Epithelial cell of proximal tubule (primary cell): ENCODE measurements around the gene NXF1. TPM values are rescaled to one million over a fixed set of nuclear protein-coding genes. Genes with fewer than 3 reads are reported as not detected.
A peak's percentile ranks its signal among the peaks of the same experiment; 100 is the strongest.
"Not testable (repeated sequence)": the region's sequence is repeated elsewhere in the genome, so short reads cannot be mapped to it uniquely, and the experiment has no call there.

ENCODE experiments used
- DNase-seq: peaks from one replicate; pipeline ENCODE4 v3.0.0-alpha.2; 2011; ENCODE audit warnings: low read depth
- H3K4me3 ChIP-seq: 2 replicates; pipeline ENCODE4 v1.5.1; 2011; ENCODE audit warnings: low read depth, mild to moderate bottlenecking, low read length
- total RNA-seq: library from RNA; depleted of rRNA; stranded (reverse); fragments of >200 nt; gene quantifications from 2 replicates; pipeline ENCODE4 v1.2.3, GENCODE V29; 2015
- TF ChIP-seq, protein P1 (sequence below): conservative IDR thresholded peaks from 2 replicates; pipeline ENCODE4 v1.5.1; 2012; ENCODE audit warnings: low read depth, mild to moderate bottlenecking, low read length

Gene NXF1
- total RNA-seq, 1 donor from 2014 or later: 49.4 TPM

GRCh38 chr11:62757846-62758788 is 47.1 kb downstream of the NXF1 start:
- DNase-seq: no peak
- TF ChIP-seq, protein P1, sequence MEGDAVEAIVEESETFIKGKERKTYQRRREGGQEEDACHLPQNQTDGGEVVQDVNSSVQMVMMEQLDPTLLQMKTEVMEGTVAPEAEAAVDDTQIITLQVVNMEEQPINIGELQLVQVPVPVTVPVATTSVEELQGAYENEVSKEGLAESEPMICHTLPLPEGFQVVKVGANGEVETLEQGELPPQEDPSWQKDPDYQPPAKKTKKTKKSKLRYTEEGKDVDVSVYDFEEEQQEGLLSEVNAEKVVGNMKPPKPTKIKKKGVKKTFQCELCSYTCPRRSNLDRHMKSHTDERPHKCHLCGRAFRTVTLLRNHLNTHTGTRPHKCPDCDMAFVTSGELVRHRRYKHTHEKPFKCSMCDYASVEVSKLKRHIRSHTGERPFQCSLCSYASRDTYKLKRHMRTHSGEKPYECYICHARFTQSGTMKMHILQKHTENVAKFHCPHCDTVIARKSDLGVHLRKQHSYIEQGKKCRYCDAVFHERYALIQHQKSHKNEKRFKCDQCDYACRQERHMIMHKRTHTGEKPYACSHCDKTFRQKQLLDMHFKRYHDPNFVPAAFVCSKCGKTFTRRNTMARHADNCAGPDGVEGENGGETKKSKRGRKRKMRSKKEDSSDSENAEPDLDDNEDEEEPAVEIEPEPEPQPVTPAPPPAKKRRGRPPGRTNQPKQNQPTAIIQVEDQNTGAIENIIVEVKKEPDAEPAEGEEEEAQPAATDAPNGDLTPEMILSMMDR: no peak
- H3K4me3 ChIP-seq: no peak overlapping the region

DNA sequence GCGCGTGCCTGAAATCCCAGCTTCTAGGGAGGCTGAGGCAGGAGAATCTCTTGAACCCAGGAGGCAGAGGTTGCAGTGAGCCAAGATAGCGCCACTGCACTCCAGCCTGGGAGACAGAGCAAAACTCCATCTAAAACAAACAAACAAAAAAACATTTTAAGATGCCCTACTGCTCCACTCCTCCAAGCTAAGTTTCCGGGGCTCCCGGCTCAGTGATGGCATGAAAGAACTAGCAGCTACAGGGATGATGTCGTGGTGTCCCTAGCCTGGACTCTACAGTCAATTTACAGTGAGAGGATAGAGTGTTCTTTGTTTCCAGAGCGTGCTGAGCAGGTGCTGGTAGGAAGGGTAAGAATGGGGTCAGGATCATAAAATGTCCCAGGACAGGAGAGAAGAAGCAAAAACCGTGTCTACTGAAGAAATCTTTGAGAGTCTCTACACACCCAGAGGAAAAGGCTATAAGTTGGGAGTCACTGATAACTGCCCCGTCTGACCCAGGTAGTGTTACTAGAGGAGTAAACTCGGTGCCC is 50.1 kb downstream of the NXF1 start:
- TF ChIP-seq, protein P1: no peak
- no peak for DNase-seq
- no peak overlapping the region for H3K4me3 ChIP-seq

DNA sequence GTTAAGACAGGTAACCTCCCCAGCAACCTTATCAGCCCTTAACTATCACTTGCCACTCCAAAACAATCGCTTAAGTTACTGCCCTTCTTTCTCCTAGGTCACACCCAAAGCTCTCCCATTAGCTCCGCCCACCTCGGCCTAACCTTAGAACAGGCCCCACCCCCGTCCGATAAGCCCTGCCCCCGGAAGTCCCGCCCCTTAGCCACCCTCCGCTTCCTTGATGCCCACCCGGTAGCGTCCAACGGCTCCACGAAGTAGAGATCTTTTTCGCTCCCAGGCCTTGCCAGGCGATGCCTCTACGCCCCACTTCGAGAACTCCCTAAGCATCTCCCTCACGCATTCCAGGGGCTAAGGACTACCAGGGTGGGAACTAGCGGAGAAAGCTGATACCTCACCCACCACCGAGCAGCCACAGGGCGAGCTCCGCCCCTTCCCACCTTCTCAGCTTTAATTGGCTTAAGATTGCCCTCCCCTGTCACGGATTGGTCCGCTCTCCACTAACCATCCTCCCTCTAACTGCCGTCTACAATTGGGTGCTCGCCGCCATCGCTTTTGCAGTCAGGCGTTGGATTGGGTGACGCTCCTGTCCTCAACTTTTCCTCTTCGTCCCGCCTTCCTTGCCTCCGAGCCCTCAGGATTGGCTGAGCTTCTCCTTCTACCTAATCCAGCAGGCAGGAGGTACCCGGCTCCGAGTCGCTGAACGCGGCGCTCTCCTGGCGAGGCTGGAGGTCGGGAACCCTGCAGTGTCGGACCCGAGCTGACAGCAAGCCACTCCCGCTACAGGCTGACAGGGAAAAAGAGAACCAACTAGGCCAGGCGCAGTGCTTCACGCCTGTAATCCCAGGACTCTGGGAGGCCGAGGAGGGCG is 51.3 kb downstream of the NXF1 start, which contains the start of gene ZBTB3:
TSS of gene ZBTB3 (minus strand) at position 425 of the 868 bp plus-strand sequence. CDS start 496 bp downstream, outside the sequence.
- TF ChIP-seq, protein P1: no peak
- peak within 1 kb of the TSS; percentile 75 for H3K4me3 ChIP-seq
- DNase-seq: peak; percentile 96

DNA sequence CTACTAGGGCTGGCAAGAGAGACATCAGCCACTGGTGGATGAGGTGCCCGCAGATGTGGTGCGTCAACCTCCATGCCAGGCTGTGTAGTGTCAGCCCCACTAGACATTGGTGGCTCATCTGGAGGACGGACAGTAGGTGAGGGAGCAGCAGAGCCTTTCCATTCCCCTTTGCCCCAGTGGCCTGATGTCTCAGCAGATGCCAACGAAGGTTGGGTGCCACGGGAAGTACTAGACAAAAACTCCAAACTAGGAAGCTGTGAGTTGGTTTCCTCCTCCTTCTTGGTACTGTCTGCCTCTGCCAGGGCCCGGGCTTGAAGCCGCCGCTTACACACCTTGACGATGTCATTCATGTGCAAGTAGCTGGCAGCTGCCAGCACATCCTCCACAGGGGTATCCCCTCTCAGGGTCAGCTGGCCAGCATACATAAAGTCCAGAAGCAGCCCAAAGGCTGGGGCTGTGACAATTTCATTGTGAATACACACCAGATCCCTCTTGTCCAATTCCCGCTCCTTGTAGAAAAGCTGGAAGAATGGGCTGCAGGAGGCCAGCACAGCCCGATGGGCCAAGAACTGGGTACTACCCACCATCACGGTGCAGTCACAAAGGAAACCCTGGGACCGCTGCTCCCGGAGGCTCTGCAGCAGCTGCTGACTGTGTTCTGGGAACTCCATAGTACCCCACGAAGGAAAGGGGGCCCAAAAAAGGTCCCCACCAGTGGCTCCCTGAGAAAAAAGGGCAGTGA is 52.1 kb downstream of the NXF1 start:
- TF ChIP-seq, protein P1: no peak
- H3K4me3 ChIP-seq: peak overlapping the region; percentile 75
- DNase-seq: no peak

DNA sequence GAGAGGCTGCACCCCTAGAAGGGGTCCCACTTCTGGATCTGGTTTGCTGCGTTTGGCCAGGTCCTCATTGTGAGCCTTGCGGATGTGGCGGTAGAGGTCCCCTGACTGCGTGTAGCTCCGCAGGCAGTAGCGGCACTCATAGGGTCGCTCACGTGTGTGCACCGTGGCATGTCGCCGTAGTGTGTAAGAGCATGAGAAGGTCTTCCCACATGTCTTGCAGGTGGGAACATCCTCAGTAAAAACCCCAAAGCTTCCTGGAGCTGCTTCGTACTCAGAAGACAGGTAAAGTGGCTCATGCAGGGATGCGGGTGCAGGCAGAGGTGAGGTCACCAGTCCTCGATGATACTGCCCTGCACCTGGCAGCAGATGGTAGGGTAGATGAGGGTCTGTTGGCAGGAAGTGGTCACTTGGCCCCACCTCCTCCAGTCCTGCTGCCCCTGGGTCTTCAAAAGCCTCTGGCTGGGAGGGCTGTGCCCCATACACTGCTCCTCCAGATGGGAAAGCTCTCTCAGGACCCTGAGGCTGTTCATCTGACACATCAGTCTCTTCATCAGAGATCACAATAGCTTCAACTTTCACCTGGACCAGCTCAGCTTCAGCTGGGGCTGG is 53.0 kb downstream of the NXF1 start:
- H3K4me3 ChIP-seq: no peak overlapping the region
- TF ChIP-seq, protein P1: no peak
- DNase-seq: no peak

GRCh38 chr11:62749931-62750330 is 55.3 kb downstream of the NXF1 start:
- DNase-seq, H3K4me3 ChIP-seq: not testable (repeated sequence)
